NT2/D1 (cell line): ENCODE results near the gene SLIT3.

Experiments used
- DNase-seq: peaks from one replicate; pipeline ENCODE4 v3.0.0-alpha.2; 2011; ENCODE audit warnings: low read depth, low spot score
- H3K27me3 ChIP-seq: 2 replicates; pipeline ENCODE4 v1.6.0; 2011; ENCODE audit warnings: mild to moderate bottlenecking; ENCODE audit not compliant: insufficient read length, insufficient read depth
- H3K36me3 ChIP-seq: 2 replicates; pipeline ENCODE4 v1.6.1; 2011; ENCODE audit warnings: mild to moderate bottlenecking, low read length, mixed read lengths; ENCODE audit not compliant: insufficient read depth, insufficient read length
- H3K4me1 ChIP-seq: 2 replicates; pipeline ENCODE4 v1.5.1; 2011; ENCODE audit not compliant: insufficient read depth, insufficient read length
- H3K4me3 ChIP-seq: 2 replicates; pipeline ENCODE4 v1.5.1; 2011; ENCODE audit warnings: low read depth; ENCODE audit not compliant: insufficient read length
- H3K9ac ChIP-seq: 2 replicates; pipeline ENCODE4 v1.6.0; 2011; ENCODE audit warnings: low read depth; ENCODE audit not compliant: insufficient read length
- H3K9me3 ChIP-seq: 2 replicates; pipeline ENCODE4 v1.5.1; 2011; ENCODE audit warnings: mild to moderate bottlenecking, low read length; ENCODE audit not compliant: insufficient read depth
- SUZ12 ChIP-seq: IDR thresholded peaks from 2 replicates; pipeline ENCODE4 v1.6.1; 2011; ENCODE audit not compliant: insufficient read length, insufficient read depth; ENCODE audit errors: extremely low read depth
- YY1 ChIP-seq: IDR thresholded peaks from 2 replicates; pipeline ENCODE4 v1.6.1; 2011; ENCODE audit not compliant: insufficient read length, insufficient read depth
- ZNF274 ChIP-seq: IDR thresholded peaks from 2 replicates; pipeline ENCODE4 v1.6.1; 2011; ENCODE audit warnings: mild to moderate bottlenecking, low read depth, low read length

SLIT3 gene

DNA sequence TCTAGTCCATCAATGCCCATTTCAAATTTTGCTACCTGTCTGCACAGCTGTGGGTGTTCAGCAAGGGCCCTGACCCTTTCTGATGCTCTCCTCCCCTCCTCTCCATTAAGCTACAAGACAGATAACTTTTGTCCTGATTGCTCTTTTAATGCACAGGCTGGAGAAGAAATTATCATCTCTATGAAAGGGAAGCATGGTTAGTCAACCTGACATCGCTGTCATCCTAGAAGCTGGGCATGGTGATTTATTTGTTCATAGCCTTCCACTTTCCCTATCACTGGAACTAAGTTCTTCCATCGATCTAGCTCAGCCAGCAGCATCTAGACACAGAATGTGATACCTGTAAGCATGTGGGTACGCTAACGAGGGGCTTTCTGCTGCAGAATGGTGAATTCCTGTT is 50.1 kb downstream of the SLIT3 start:
- no peaks in the 10 kb centered on the region for H3K9me3 ChIP-seq
- H3K27me3 ChIP-seq, result no peaks in the 10 kb centered on the region
- peaks cover 10% of the 10 kb centered on the region for H3K36me3 ChIP-seq
- H3K9ac ChIP-seq, result no peak overlapping the region
- no peak for DNase-seq
- no peak overlapping the region for H3K4me3 ChIP-seq
- H3K4me1 ChIP-seq, result no peaks in the 10 kb centered on the region
- no peak for TF ChIP-seq SUZ12
- no peak for TF ChIP-seq ZNF274
- no peak for TF ChIP-seq YY1

DNA sequence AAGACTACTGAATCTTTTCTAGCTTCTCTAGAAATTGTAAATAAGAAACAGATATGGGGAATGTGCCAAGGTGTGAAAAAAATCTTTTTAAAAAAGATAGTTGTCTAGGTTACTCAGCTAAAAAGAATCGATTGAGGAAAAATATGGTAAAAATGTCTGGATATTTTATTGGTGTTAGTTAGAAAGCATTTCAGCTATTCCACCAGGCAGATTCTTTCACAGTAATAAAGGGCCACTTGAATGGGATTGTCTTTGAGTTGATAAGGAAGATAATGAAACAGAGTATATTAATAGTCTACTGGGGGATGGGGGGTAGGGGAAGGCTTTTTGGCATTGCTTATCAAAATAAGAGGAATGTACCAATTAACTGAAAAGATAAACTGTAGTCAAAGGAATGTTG is 51.9 kb downstream of the SLIT3 start:
- Histone ChIP-seq H3K36me3 (peaks cover 10% of the 10 kb centered on the region), H3K27me3 (no peaks in the 10 kb centered on the region), H3K4me1 (no peaks in the 10 kb centered on the region), H3K9me3 (no peaks in the 10 kb centered on the region), H3K4me3 (no peak overlapping the region), H3K9ac (no peak overlapping the region)
- TF ChIP-seq ZNF274 (no peak), SUZ12 (no peak), YY1 (no peak)
- no peak for DNase-seq

DNA sequence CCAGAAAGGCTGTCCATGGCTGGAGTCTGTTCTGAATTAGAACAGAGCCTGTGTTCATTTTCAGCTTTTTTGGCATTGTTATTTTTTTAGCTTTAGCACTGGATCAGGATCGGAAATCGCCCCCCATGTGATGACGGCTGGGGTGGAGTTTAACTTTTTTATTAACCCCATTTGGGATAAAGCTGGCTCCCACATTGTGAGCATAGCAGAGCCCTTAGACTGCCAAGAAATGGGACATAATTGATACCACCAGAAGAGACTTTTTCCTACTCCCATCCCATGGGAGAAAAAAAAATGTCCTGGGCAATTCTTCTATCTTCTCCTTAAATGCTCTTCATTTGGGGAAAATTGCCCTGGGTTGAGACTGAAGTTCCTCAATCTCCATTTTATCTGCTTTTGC is 52.4 kb downstream of the SLIT3 start:
- no peaks in the 10 kb centered on the region for H3K9me3 ChIP-seq
- no peaks in the 10 kb centered on the region for H3K27me3 ChIP-seq
- peaks cover 10% of the 10 kb centered on the region for H3K36me3 ChIP-seq
- no peak for DNase-seq
- no peak overlapping the region for H3K9ac ChIP-seq
- TF ChIP-seq SUZ12 (no peak), ZNF274 (no peak), YY1 (no peak)
- no peak overlapping the region for H3K4me3 ChIP-seq
- H3K4me1 ChIP-seq, result no peaks in the 10 kb centered on the region

DNA sequence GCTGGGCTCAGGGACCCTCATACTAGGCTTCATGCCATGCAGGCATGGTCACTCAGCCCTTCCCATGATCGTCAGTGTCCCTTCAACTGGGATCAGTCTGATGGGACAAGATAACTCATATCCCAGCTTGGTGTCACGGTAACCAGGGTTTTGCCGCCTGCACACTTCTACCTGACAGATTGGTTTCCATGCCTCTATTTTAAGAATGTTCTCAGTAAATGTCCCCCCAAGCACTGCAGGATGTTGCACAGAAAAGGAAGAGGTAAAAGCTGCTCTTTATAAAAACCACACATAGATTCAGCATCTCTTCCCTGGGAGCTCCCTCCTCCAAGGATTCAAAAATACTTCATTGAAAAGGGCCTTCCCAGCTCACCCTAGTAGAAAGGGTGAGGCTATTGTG is 56.1 kb downstream of the SLIT3 start:
- Histone ChIP-seq H3K9me3 (peaks cover 6% of the 10 kb centered on the region; the same call in 1 of the 2 replicates), H3K4me3 (no peak overlapping the region), H3K9ac (no peak overlapping the region), H3K4me1 (no peaks in the 10 kb centered on the region), H3K36me3 (peaks cover 4% of the 10 kb centered on the region), H3K27me3 (no peaks in the 10 kb centered on the region)
- TF ChIP-seq ZNF274 (no peak), YY1 (no peak), SUZ12 (no peak)
- no peak for DNase-seq

DNA sequence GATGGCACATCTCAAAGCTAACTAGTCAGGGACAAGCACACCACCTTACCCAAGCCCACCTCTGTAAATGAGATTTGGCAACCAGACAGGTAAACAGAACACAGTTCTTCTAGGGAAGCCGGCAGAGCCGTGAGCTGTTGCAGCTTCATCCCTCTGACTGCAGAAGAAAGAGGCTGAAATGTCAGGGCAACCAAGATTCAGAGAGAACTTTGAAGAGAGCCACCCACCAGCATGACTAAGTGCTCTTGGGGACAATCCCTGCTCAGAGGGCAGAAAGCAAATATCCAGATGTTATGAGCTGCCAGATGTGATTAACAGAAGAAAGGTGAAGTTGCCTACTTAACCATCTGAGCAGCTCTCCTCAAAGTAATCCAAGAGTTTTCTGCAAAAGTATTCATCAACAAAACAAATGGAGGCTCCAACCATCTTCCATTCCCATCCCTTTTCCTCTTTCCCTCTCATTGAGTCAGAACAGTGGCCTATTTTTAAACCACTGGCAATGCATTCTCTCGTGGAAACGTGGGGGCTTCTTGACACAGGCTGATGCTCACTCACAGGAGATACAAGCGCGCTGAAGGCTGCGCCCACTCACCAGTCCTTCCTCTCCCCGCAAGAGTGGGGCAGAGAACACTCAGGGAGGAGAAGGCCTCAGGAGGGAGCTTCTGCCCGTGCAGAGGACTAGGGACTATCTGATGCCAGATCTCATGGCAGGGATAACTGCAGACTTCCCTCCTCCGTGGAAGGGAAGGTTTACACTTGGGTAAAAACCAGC is 57.1 kb downstream of the SLIT3 start:
- TF ChIP-seq SUZ12, result no peak
- TF ChIP-seq ZNF274, result no peak
- no peak for TF ChIP-seq YY1
- no peaks in the 10 kb centered on the region for H3K27me3 ChIP-seq
- no peaks in the 10 kb centered on the region for H3K36me3 ChIP-seq

DNA sequence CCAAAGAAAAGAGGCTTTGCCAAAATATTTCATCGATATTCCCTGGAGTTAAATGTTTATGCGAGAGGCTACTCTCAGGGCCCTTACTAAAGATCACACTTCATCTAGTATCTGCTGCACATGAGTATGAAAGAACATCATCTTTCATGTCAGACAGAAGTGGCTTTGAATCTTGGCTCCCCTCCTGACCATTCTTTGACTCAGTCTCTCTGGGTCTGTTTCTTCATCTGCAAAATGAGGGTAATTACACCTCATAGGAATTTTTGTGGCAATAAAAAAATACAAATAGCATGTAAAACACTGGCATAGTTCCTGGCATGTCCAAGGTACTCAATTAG is 58.1 kb downstream of the SLIT3 start:
- Histone ChIP-seq H3K4me3 (no peak overlapping the region), H3K9ac (no peak overlapping the region), H3K9me3 (peaks cover 17% of the 10 kb centered on the region; the same call in 1 of the 2 replicates), H3K4me1 (no peaks in the 10 kb centered on the region), H3K27me3 (no peaks in the 10 kb centered on the region), H3K36me3 (no peaks in the 10 kb centered on the region)
- DNase-seq, result no peak
- TF ChIP-seq ZNF274 (no peak), SUZ12 (no peak), YY1 (no peak)

More for the DNA sequence above, 57.1 kb downstream of the SLIT3 start:
- Histone ChIP-seq H3K9me3 (peaks cover 14% of the 10 kb centered on the region; the same call in 1 of the 2 replicates), H3K4me1 (no peaks in the 10 kb centered on the region), H3K4me3 (no peak overlapping the region), H3K9ac (no peak overlapping the region)
- DNase-seq, result no peak

DNA sequence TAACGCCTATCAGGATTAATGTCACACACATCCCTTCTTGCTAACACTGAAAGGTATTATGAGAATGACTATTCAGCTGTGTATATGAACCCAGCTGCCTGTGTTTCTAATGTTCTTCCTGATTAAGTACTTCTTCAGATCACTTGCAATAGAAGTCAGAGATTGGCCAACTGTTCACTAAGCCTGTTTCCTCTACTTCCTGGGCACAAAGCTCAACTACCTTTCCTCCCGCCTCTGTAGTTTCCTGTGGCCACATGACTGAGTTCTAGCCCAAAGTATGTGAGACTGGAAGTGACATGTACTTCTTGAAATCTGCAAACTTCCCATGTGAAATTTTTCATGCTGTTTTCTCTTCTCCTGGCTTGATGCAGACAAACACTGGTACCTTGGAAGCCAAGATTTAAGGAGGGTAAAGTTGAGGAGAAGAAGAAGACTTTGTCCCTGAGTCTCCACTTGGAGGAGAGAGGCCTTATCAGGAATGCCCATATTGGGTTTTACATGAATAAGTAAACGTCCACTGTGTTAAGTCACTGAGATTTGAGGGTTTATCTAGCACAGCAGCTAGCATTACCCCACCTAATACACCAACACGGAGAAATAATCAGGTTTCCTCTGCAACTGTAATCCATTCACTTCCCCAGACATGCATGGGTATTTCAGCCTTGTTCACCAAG is 58.6 kb downstream of the SLIT3 start:
- H3K9me3 ChIP-seq, result peaks cover 17% of the 10 kb centered on the region; the same call in 1 of the 2 replicates
- H3K36me3 ChIP-seq, result no peaks in the 10 kb centered on the region
- no peaks in the 10 kb centered on the region for H3K4me1 ChIP-seq
- TF ChIP-seq SUZ12 (no peak), YY1 (no peak), ZNF274 (no peak)
- no peak for DNase-seq
- H3K27me3 ChIP-seq, result no peaks in the 10 kb centered on the region
- no peak overlapping the region for H3K4me3 ChIP-seq
- H3K9ac ChIP-seq, result no peak overlapping the region
